ENCODE data around the gene RALGAPA1. TPM values are rescaled to one million over a fixed set of nuclear protein-coding genes. Genes with fewer than 3 reads are reported as not detected.

RALGAPA1 gene
- total and polyA plus RNA-seq, 4 donors = 4.6 to 38.7 (median 13.4) TPM

DNA sequence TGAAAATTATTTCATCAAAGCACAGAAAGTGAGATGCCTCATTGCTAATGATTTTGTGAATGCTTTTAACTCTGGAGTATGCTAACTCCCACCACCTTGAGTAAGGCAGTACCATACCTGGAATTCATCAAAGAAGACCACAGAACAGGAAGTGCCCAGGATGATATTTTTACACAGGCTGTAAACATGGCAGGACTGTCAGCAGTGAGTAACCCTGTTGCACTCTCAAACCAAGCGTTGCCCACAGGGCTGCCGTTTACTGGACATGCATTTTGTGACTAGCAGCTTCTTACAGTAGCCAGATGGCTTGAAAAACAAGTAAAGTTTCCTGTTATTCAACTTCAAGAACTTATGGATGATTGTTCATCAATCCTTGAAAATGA is 42.4 kb downstream of the RALGAPA1 start (continued):
- TF ChIP-seq, protein P1, sequence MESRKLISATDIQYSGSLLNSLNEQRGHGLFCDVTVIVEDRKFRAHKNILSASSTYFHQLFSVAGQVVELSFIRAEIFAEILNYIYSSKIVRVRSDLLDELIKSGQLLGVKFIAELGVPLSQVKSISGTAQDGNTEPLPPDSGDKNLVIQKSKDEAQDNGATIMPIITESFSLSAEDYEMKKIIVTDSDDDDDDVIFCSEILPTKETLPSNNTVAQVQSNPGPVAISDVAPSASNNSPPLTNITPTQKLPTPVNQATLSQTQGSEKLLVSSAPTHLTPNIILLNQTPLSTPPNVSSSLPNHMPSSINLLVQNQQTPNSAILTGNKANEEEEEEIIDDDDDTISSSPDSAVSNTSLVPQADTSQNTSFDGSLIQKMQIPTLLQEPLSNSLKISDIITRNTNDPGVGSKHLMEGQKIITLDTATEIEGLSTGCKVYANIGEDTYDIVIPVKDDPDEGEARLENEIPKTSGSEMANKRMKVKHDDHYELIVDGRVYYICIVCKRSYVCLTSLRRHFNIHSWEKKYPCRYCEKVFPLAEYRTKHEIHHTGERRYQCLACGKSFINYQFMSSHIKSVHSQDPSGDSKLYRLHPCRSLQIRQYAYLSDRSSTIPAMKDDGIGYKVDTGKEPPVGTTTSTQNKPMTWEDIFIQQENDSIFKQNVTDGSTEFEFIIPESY (IDR thresholded peaks at IDR 0.05) = no peak

DNA sequence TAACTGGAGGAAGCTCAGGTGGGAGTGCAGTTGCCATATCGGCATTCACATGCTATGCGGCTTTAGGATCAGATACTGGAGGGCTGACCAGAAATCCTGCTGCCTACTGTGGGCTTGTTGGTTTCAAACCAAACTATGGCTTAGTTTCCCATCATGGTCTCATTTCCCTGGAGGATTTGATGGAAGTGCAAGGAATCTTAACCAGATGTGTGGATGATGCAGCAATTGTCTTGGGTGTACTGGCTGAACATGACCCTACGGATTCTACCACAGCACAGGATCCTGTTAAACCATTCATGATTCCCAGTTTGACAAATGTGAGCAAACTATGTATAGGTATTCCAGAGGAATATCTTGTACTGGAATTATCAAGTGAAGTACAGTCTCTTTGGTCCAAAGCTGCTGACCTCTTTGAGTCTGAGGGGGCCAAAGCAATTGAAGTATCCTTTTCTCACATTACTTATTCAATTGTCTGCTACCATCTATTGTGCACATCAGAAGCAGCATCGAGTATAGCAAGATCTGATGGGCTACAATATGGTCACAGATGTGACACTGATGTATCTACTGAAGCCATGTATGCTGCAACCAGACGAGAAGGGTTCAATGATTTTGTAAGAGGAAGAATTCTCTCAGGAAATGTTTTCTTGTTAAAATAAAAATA is 42.9 kb downstream of the RALGAPA1 start:
- H3K9ac ChIP-seq (ENCODE audit: low read depth in 1 of 2, low read length in 2 of 2) = no peak overlapping the region
- no peak overlapping the region for H3K4me3 ChIP-seq (ENCODE audit: low read depth in 1 of 3, low read length in 3 of 3)
- no peak for DNase-seq (ENCODE audit: low spot score)
- TF ChIP-seq REST (IDR thresholded peaks at IDR 0.05) (no peak), HNF4A (conservative IDR thresholded peaks at IDR 0.05) (no peak), FOXA2 (IDR thresholded peaks at IDR 0.05) (no peak), RXRA (IDR thresholded peaks at IDR 0.05) (no peak), YY1 (IDR thresholded peaks at IDR 0.05) (no peak), EGR1 (IDR thresholded peaks at IDR 0.05; ENCODE audit: low read depth in 2 of 2) (no peak), JUND (IDR thresholded peaks at IDR 0.05) (no peak), SP1 (IDR thresholded peaks at IDR 0.05) (no peak), FOXA1 (IDR thresholded peaks at IDR 0.05) (no peak)
- TF ChIP-seq, protein P1 (IDR thresholded peaks at IDR 0.05) = no peak
- TF ChIP-seq, protein P2, sequence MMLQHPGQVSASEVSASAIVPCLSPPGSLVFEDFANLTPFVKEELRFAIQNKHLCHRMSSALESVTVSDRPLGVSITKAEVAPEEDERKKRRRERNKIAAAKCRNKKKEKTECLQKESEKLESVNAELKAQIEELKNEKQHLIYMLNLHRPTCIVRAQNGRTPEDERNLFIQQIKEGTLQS (IDR thresholded peaks at IDR 0.05) = no peak
- TF ChIP-seq, protein P3, sequence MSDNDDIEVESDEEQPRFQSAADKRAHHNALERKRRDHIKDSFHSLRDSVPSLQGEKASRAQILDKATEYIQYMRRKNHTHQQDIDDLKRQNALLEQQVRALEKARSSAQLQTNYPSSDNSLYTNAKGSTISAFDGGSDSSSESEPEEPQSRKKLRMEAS (IDR thresholded peaks at IDR 0.05) = no peak
- no peaks in the 10 kb centered on the region for H3K4me1 ChIP-seq (ENCODE audit: control insufficient read depth in 4 of 4, insufficient read depth in 4 of 4, low read length in 3 of 4)
- H3K27me3 ChIP-seq (ENCODE audit: control insufficient read depth in 4 of 4, insufficient read depth in 4 of 4, low read length in 3 of 4) = no peaks in the 10 kb centered on the region
- WGBS = 97% methylated on average over 5 of the region's 5 CpGs
- H3K27ac ChIP-seq (ENCODE audit: low read depth in 1 of 2, low read length in 2 of 2) = no peak overlapping the region
- H3K9me3 ChIP-seq (ENCODE audit: control insufficient read depth in 4 of 4, low read length in 3 of 4) = no peaks in the 10 kb centered on the region
- peaks cover 0 to 7% (median 4%) of the 10 kb centered on the region in 4 donors for H3K36me3 ChIP-seq (ENCODE audit: control insufficient read depth in 4 of 4, insufficient read depth in 3 of 4, low read depth in 1 of 4, low read length in 3 of 4)

GRCh38 chr14:35761922-35762321 is 47.2 kb downstream of the RALGAPA1 start:
- TF ChIP-seq NR2F2 (IDR thresholded peaks at IDR 0.05) (no peak), GABPA (IDR thresholded peaks at IDR 0.05 in 1 of 2, conservative IDR thresholded peaks at IDR 0.05 in 1 of 2) (no peak), FOXA1 (IDR thresholded peaks at IDR 0.05) (no peak), HNF4A (conservative IDR thresholded peaks at IDR 0.05) (no peak), FOXA2 (IDR thresholded peaks at IDR 0.05) (no peak), JUND (IDR thresholded peaks at IDR 0.05) (no peak), RXRA (IDR thresholded peaks at IDR 0.05) (no peak), REST (IDR thresholded peaks at IDR 0.05) (no peak), TAF1 (conservative IDR thresholded peaks at IDR 0.05) (no peak), HNF4G (IDR thresholded peaks at IDR 0.05) (no peak), EGR1 (IDR thresholded peaks at IDR 0.05; ENCODE audit: low read depth in 2 of 2) (no peak), SP1 (IDR thresholded peaks at IDR 0.05) (no peak)
- TF ChIP-seq, protein P2 (IDR thresholded peaks at IDR 0.05) = no peak
- Histone ChIP-seq H3K9me3 (ENCODE audit: control insufficient read depth in 4 of 4, low read length in 3 of 4) (no peaks in the 10 kb centered on the region), H3K9ac (ENCODE audit: low read depth in 1 of 2, low read length in 2 of 2) (no peak overlapping the region), H3K27ac (ENCODE audit: low read depth in 1 of 2, low read length in 2 of 2) (no peak overlapping the region), H3K27me3 (ENCODE audit: control insufficient read depth in 4 of 4, insufficient read depth in 4 of 4, low read length in 3 of 4) (no peaks in the 10 kb centered on the region), H3K4me1 (ENCODE audit: control insufficient read depth in 4 of 4, insufficient read depth in 4 of 4, low read length in 3 of 4) (no peaks in the 10 kb centered on the region), H3K4me3 (ENCODE audit: low read depth in 1 of 3, low read length in 3 of 3) (no peak overlapping the region), H3K36me3 (ENCODE audit: control insufficient read depth in 4 of 4, insufficient read depth in 3 of 4, low read depth in 1 of 4, low read length in 3 of 4) (peaks cover 3 to 10% (median 6%) of the 10 kb centered on the region in 4 donors)
- no peak for DNase-seq (ENCODE audit: low spot score)
- WGBS = 90% methylated on average over 4 of the region's 4 CpGs
